Measurements from ENCODE around the gene CACNA1C.

Gene CACNA1C

DNA sequence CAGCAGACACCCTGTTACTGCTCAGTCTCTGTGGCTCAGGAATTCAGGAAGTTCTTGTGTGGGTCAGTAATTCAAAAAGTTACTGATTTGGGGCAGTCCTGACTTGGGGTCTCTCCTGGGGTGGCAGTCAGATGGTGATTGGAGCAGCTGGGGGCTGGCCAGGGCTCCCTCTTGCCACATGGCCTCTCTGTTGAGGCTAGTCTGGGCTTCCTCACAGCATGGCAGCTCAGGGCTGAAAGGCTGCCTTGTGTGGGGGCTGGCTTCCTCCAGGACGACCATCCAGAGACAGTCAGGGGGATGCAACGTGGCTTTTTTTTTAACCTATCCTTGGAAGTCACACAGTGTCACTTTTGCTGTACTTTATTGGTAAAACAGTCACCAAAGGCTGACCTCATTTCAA is 61.3 kb downstream of the CACNA1C start:
- TF ChIP-seq, protein P1, sequence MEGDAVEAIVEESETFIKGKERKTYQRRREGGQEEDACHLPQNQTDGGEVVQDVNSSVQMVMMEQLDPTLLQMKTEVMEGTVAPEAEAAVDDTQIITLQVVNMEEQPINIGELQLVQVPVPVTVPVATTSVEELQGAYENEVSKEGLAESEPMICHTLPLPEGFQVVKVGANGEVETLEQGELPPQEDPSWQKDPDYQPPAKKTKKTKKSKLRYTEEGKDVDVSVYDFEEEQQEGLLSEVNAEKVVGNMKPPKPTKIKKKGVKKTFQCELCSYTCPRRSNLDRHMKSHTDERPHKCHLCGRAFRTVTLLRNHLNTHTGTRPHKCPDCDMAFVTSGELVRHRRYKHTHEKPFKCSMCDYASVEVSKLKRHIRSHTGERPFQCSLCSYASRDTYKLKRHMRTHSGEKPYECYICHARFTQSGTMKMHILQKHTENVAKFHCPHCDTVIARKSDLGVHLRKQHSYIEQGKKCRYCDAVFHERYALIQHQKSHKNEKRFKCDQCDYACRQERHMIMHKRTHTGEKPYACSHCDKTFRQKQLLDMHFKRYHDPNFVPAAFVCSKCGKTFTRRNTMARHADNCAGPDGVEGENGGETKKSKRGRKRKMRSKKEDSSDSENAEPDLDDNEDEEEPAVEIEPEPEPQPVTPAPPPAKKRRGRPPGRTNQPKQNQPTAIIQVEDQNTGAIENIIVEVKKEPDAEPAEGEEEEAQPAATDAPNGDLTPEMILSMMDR (IDR thresholded peaks at IDR 0.05; ENCODE audit: low read depth, low read length) = no peak
- DNase-seq (ENCODE audit: low read depth in 2 of 2) = no peak
- H3K4me3 ChIP-seq (replicated peaks in 1 of 2; ENCODE audit: low read depth in 2 of 2, low read length in 2 of 2) = no peak overlapping the region

- no peak for DNase-seq (ENCODE audit: low read depth in 2 of 2)
- TF ChIP-seq, protein P1 (IDR thresholded peaks at IDR 0.05; ENCODE audit: low read depth, low read length) = no peak
Measured at GRCh38 chr12:2115101-2115845, 62.5 kb downstream of the CACNA1C start.

GRCh38 chr12:2117541-2117940 is 64.8 kb downstream of the CACNA1C start:
- no peak for DNase-seq (ENCODE audit: low read depth in 2 of 2)
- TF ChIP-seq, protein P1 (IDR thresholded peaks at IDR 0.05; ENCODE audit: low read depth, low read length) = no peak
- H3K4me3 ChIP-seq (replicated peaks in 1 of 2; ENCODE audit: low read depth in 2 of 2, low read length in 2 of 2) = no peak overlapping the region

More at GRCh38 chr12:2115101-2115845, 62.5 kb downstream of the CACNA1C start:
- no peak overlapping the region for H3K4me3 ChIP-seq (replicated peaks in 1 of 2; ENCODE audit: low read depth in 2 of 2, low read length in 2 of 2)

- no peak overlapping the region for H3K4me3 ChIP-seq (replicated peaks in 1 of 2; ENCODE audit: low read depth in 2 of 2, low read length in 2 of 2)
- TF ChIP-seq, protein P1 (IDR thresholded peaks at IDR 0.05; ENCODE audit: low read depth, low read length) = no peak
- DNase-seq (ENCODE audit: low read depth in 2 of 2) = no peak
Measured at GRCh38 chr12:2118061-2118460, 65.3 kb downstream of the CACNA1C start.

DNA sequence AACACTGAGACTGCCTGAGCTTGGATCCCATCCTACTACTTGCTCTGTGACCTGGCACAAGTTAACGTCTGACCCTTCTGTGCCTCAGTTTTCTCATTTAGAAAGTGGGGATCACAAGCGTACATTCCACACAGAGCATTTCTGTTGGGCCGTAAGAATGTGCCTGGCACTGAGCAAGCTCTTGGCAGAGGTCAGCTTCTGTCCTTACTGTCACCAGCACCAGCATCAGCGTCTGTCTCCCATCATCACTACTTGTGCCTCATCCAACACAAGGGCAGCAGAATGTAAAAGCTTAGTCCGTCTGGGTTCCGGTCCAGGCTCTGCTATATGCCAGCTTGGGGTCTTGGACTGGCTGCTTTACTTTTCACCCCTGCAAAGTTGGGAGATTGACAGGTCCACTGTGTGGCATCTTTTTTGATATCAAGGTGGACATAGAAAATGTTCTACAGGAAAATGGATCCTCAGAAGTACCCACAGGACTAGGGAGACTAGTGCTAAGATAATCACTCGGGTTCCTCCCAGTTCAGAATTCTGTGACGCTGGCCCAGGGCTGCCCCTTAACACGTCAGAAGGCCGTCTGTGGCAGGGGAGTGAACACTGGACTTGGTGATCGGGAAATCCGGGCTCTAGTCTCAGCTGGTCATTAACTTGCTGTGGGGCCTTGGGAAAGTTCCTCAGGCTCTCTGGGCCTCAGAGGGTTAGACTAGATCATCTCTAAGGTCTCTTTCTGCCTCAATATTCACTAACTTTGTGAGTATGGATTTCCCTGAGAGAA is 65.9 kb downstream of the CACNA1C start:
- H3K4me3 ChIP-seq (replicated peaks in 1 of 2; ENCODE audit: low read depth in 2 of 2, low read length in 2 of 2) = no peak overlapping the region
- no peak for DNase-seq (ENCODE audit: low read depth in 2 of 2)
- TF ChIP-seq, protein P1 (IDR thresholded peaks at IDR 0.05; ENCODE audit: low read depth, low read length) = no peak

- TF ChIP-seq, protein P1 (IDR thresholded peaks at IDR 0.05; ENCODE audit: low read depth, low read length) = no peak
- no peak for DNase-seq (ENCODE audit: low read depth in 2 of 2)
- H3K4me3 ChIP-seq (replicated peaks in 1 of 2; ENCODE audit: low read depth in 2 of 2, low read length in 2 of 2) = no peak overlapping the region
Measured at GRCh38 chr12:2119266-2119665, 66.5 kb downstream of the CACNA1C start.
